ENCODE data around the gene TMEM11. TPM values are rescaled to one million over a fixed set of nuclear protein-coding genes. Genes with fewer than 3 reads are reported as not detected.

Gene TMEM11
- total RNA-seq, result 25.7 TPM

- intact Hi-C loops (cut with DNase I), result loop anchor here (1.0 to 2.0 kb wide), 5 partner anchors 39 to 171 kb away; partner anchors contain the start of genes NATD1 and USP22
- DNase-seq (ENCODE audit: low spot score in 2 of 2), result peak; percentile 83 to 97
- Histone ChIP-seq H3K27ac (peak within 1 kb of the TSS; percentile 95 to 97), H3K9me3 (no peaks in the 10 kb centered on the region), H3K27me3 (no peaks in the 10 kb centered on the region), H3K4me3 (peak within 1 kb of the TSS; percentile 84 to 96), H3K4me1 (peaks cover 8 to 34% of the 10 kb centered on the region in 2 donors), H3K36me3 (peaks cover 10 to 11% of the 10 kb centered on the region in 2 donors)
- peak in 1 of 3 experiments; percentile 2 for TF ChIP-seq CTCF (IDR thresholded peaks at IDR 0.05)
Measured at GRCh38 chr17:21214015-21214776, at the start of gene TMEM11. Gene TMEM11, minus strand, starts transcription at chr17:21214161. Its CDS starts 9 bp downstream, at chr17:21214152.

- intact Hi-C loops (cut with DNase I), result no loop called here
- Histone ChIP-seq H3K27ac (no peak overlapping the region), H3K4me1 (peaks cover 0 to 7% of the 10 kb centered on the region in 2 donors), H3K9me3 (no peaks in the 10 kb centered on the region), H3K36me3 (no peaks in the 10 kb centered on the region), H3K27me3 (no peaks in the 10 kb centered on the region), H3K4me3 (no peak overlapping the region)
- TF ChIP-seq CTCF (IDR thresholded peaks at IDR 0.05), result no peak
- DNase-seq (ENCODE audit: low spot score in 2 of 2), result no peak
Measured at GRCh38 chr17:21263376-21263775, 49.4 kb upstream of the TMEM11 start.

DNA sequence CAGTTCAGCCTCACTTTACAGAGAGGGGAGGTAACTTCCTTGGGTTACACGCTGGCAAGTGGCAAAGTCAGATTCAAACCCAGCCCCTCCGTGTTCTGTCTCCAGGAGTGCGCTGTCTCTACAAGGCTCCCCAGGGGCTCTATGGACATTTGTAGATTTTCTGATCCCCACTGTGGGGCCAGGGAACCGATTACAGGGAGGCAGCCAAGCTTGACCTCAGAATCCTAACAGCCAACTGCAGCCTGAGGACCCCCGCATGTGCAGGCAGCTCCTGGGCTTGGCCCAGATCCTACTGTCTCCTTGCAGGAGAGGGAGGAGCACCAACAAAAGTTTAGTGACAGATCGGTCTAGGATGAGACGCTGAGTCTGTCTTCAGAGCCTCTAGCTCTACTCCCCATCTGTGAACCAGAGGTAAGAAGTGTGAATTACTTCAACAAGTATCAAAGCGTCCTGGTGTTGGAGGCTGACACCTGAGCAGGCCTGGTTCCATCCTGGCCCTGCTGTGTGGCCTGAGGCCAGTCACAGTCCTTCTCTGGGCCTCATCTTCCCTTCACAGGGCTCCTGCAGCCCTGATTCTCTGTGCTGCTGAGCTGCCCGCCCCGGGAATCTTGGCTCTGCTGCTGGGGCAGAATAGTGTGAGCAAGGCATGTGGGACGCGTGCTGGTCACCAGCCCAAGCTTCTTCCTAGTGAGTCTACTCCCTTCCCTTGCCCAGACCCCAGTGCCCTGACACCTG, 48.5 kb upstream of the TMEM11 start:
- no peaks in the 10 kb centered on the region for H3K9me3 ChIP-seq
- H3K4me3 ChIP-seq, result no peak overlapping the region
- intact Hi-C loops (cut with DNase I), result no loop called here
- H3K36me3 ChIP-seq, result no peaks in the 10 kb centered on the region
- H3K27me3 ChIP-seq, result no peaks in the 10 kb centered on the region
- TF ChIP-seq CTCF (IDR thresholded peaks at IDR 0.05), result no peak
- DNase-seq (ENCODE audit: low spot score in 2 of 2), result no peak
- H3K27ac ChIP-seq, result no peak overlapping the region
- H3K4me1 ChIP-seq, result peaks cover 0 to 7% of the 10 kb centered on the region in 2 donors

DNA sequence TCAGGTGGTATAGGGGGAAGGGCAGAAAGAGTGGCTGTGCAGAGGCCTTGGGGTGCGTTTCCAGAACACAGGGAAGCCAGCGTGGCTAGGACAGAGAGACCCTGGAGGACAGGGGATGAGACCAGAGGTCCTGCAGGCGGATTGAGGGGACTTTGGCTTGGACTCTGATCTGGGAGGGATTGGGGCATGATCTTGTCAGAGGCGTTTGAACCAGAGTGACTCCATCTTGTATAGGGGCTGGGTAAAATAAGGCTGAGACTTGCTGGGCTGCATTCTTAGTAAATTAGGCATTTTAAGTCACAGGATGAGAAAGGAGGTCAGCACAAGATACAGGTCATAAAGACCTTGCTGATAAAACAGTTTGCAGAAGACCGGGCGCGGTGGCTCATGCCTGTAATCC, 44.6 kb upstream of the TMEM11 start:
- TF ChIP-seq CTCF (IDR thresholded peaks at IDR 0.05), result no peak
- Histone ChIP-seq H3K4me1 (peaks cover 0 to 11% of the 10 kb centered on the region in 2 donors), H3K27ac (no peak overlapping the region), H3K27me3 (no peaks in the 10 kb centered on the region), H3K9me3 (no peaks in the 10 kb centered on the region), H3K36me3 (no peaks in the 10 kb centered on the region), H3K4me3 (no peak overlapping the region)
- DNase-seq (ENCODE audit: low spot score in 2 of 2), result no peak
- intact Hi-C loops (cut with DNase I), result loop anchor here (10.0 kb wide), 2 partner anchors 56 to 214 kb away; partner anchors contain the start of gene USP22

GRCh38 chr17:21253646-21254441, 39.9 kb upstream of the TMEM11 start:
- Histone ChIP-seq H3K27ac (peak overlapping the region; percentile 43 to 59), H3K9me3 (no peaks in the 10 kb centered on the region), H3K4me3 (peak overlapping the region; percentile 50 to 86), H3K36me3 (no peaks in the 10 kb centered on the region), H3K27me3 (no peaks in the 10 kb centered on the region), H3K4me1 (peaks cover 16 to 27% of the 10 kb centered on the region in 2 donors)
- no peak for TF ChIP-seq CTCF (IDR thresholded peaks at IDR 0.05)
- no peak for DNase-seq (ENCODE audit: low spot score in 2 of 2)
- intact Hi-C loops (cut with DNase I), result loop anchor here (1.0 to 10.0 kb wide), 6 partner anchors 21 to 209 kb away; partner anchors contain the start of genes DHRS7B, TMEM11 and USP22
